Amygdala (tissue), 56 donors: ENCODE data around the gene GATB.

Experiments used
- DNase-seq, 56 donors: peaks; one replicate each; lab custom pipeline; 2025; lab: John Stamatoyannopoulos, UW

The GATB gene

GRCh38 chr4:151702256-151702655 lies 58.6 kb downstream of the GATB start:
- DNase-seq, result no peak

- DNase-seq, result no peak
These were observed 60.1 kb downstream of the GATB start for GRCh38 chr4:151700566-151701316.

GRCh38 chr4:151698213-151698612 lies 62.6 kb downstream of the GATB start:
- no peak for DNase-seq

- DNase-seq, result peak in 1 of 56 donors; percentile 23
These were observed 65.7 kb downstream of the GATB start for GRCh38 chr4:151694961-151695720.

GRCh38 chr4:151692821-151693673 lies 67.8 kb downstream of the GATB start:
- DNase-seq, result no peak

GRCh38 chr4:151692443-151692782 lies 68.4 kb downstream of the GATB start:
- DNase-seq, result no peak

GRCh38 chr4:151691639-151692442 lies 69.0 kb downstream of the GATB start:
- DNase-seq, result no peak

- DNase-seq, result peak in 2 of 56 donors; percentile 9 to 12
These were observed 69.9 kb downstream of the GATB start for GRCh38 chr4:151690876-151691275.

GRCh38 chr4:151690164-151690870 lies 70.5 kb downstream of the GATB start:
- DNase-seq, result no peak

- no peak for DNase-seq
These were observed 71.4 kb downstream of the GATB start for GRCh38 chr4:151689211-151689991.

GRCh38 chr4:151688785-151689043 lies 72.1 kb downstream of the GATB start:
- no peak for DNase-seq

- DNase-seq, result no peak
These were observed 72.6 kb downstream of the GATB start for GRCh38 chr4:151688003-151688784.

- DNase-seq, result no peak
These were observed 73.7 kb downstream of the GATB start for GRCh38 chr4:151687021-151687640.

GRCh38 chr4:151685303-151685702 lies 75.5 kb downstream of the GATB start:
- no peak for DNase-seq

GRCh38 chr4:151681085-151681484 lies 79.7 kb downstream of the GATB start:
- no peak for DNase-seq

- no peak for DNase-seq
These were observed 81.6 kb downstream of the GATB start for GRCh38 chr4:151679231-151679630.

- DNase-seq, result no peak
These were observed 82.5 kb downstream of the GATB start for GRCh38 chr4:151678048-151678872.
